BE2C (cell line): ENCODE data around the gene ZNF761. TPM values are rescaled to one million over a fixed set of nuclear protein-coding genes. Genes with fewer than 3 reads are reported as not detected.

Source experiments
- DNase-seq: peaks from one replicate; pipeline ENCODE4 v3.0.0-alpha.2; 2020
- H3K27me3 ChIP-seq: fragments of 250-450 bp; sonication (Bioruptor Pico); 2 replicates; pipeline ENCODE4 v1.5.1; 2020; ENCODE audit warnings: mild to moderate bottlenecking
- H3K36me3 ChIP-seq: fragments of 250-450 bp; sonication (Bioruptor Pico); 2 replicates; pipeline ENCODE4 v1.5.1; 2020; ENCODE audit warnings: mild to moderate bottlenecking
- H3K4me1 ChIP-seq: fragments of 250-450 bp; sonication (Bioruptor Pico); 2 replicates; pipeline ENCODE4 v1.5.1; 2020
- H3K4me3 ChIP-seq: 2 replicates; pipeline ENCODE4 v1.5.1; 2011; ENCODE audit warnings: low read depth, low read length
- H3K9me3 ChIP-seq: fragments of 250-450 bp; sonication (Bioruptor Pico); 2 replicates; pipeline ENCODE4 v1.5.1; 2020
- CTCF ChIP-seq: IDR thresholded peaks from 2 replicates; pipeline ENCODE4 v1.5.1; 2012; ENCODE audit warnings: mild to moderate bottlenecking, low read depth, low read length
- polyA plus RNA-seq: library from polyadenylated mRNA; unstranded; fragments of >200 nt; gene quantifications from one replicate; pipeline ENCODE4 v1.2.1, GENCODE V29; 2012; ENCODE audit warnings: low read depth, missing spikeins; ENCODE audit not compliant: insufficient read length, insufficient read depth

ZNF761 gene
- polyA plus RNA-seq: 2.3 TPM

- H3K4me1 ChIP-seq: no peaks in the 10 kb centered on the region; the same call in 1 of the 2 replicates
- DNase-seq: peak; percentile 96
- no peaks in the 10 kb centered on the region for H3K27me3 ChIP-seq
- no peaks in the 10 kb centered on the region for H3K36me3 ChIP-seq
- no peaks in the 10 kb centered on the region for H3K9me3 ChIP-seq
- H3K4me3 ChIP-seq: peak within 1 kb of the TSS; percentile 81
- peak; percentile 25; the same call in 1 of the 2 replicates for TF ChIP-seq CTCF
These were observed at the start of gene ZNF761 for GRCh38 chr19:53431399-53432087. ZNF761 (plus strand) TSS chr19:53431984; CDS start chr19:53447269, 15,285 bp downstream.

GRCh38 chr19:53388168-53388567 is 43.6 kb upstream of the ZNF761 start:
- no peak for TF ChIP-seq CTCF
- Histone ChIP-seq H3K4me3 (no peak overlapping the region), H3K36me3 (no peaks in the 10 kb centered on the region), H3K27me3 (no peaks in the 10 kb centered on the region), H3K9me3 (no peaks in the 10 kb centered on the region), H3K4me1 (no peaks in the 10 kb centered on the region)
- DNase-seq: no peak

- H3K27me3 ChIP-seq: no peaks in the 10 kb centered on the region
- no peak for TF ChIP-seq CTCF
- no peak for DNase-seq
- H3K9me3 ChIP-seq: no peaks in the 10 kb centered on the region
- no peaks in the 10 kb centered on the region for H3K4me1 ChIP-seq
- H3K36me3 ChIP-seq: no peaks in the 10 kb centered on the region
- no peak overlapping the region for H3K4me3 ChIP-seq
These were observed 42.9 kb upstream of the ZNF761 start for GRCh38 chr19:53388904-53389303.

GRCh38 chr19:53389571-53389970 is 42.2 kb upstream of the ZNF761 start:
- H3K36me3 ChIP-seq: no peaks in the 10 kb centered on the region
- H3K27me3 ChIP-seq: no peaks in the 10 kb centered on the region
- no peaks in the 10 kb centered on the region for H3K4me1 ChIP-seq
- no peaks in the 10 kb centered on the region for H3K9me3 ChIP-seq
- no peak for TF ChIP-seq CTCF
- DNase-seq: no peak
- H3K4me3 ChIP-seq: no peak overlapping the region

GRCh38 chr19:53389978-53390377 is 41.8 kb upstream of the ZNF761 start:
- Histone ChIP-seq H3K4me1 (no peaks in the 10 kb centered on the region), H3K36me3 (no peaks in the 10 kb centered on the region), H3K27me3 (no peaks in the 10 kb centered on the region), H3K9me3 (no peaks in the 10 kb centered on the region), H3K4me3 (no peak overlapping the region)
- no peak for TF ChIP-seq CTCF
- no peak for DNase-seq

GRCh38 chr19:53394522-53394973 is 37.2 kb upstream of the ZNF761 start:
- TF ChIP-seq CTCF: no peak
- DNase-seq: peak; percentile 33
- H3K4me3 ChIP-seq: peak overlapping the region; percentile 83
- no peaks in the 10 kb centered on the region for H3K4me1 ChIP-seq
- no peaks in the 10 kb centered on the region for H3K9me3 ChIP-seq
- no peaks in the 10 kb centered on the region for H3K36me3 ChIP-seq
- H3K27me3 ChIP-seq: no peaks in the 10 kb centered on the region
